Lower leg skin (tissue), 3 donors: Measurements from ENCODE around the gene LCE1D.

Experiments
- POLR2A ChIP-seq, 2 donors: fragments of 450-650 bp; IDR thresholded peaks; one replicate each; pipeline ENCODE4 v1.6.1; 2016 to 2017; ENCODE audit warnings: antibody characterized with exemption in 2 of 2, mild to moderate bottlenecking in 1 of 2, moderate library complexity in 1 of 2
- TF ChIP-seq, protein P1 (sequence below), 3 donors: fragments of 450-650 bp; IDR thresholded peaks; one replicate each; pipeline ENCODE4 v1.5.1; 2016; ENCODE audit warnings: antibody characterized with exemption in 3 of 3, mild to moderate bottlenecking in 3 of 3, moderate library complexity in 2 of 3

DNA sequence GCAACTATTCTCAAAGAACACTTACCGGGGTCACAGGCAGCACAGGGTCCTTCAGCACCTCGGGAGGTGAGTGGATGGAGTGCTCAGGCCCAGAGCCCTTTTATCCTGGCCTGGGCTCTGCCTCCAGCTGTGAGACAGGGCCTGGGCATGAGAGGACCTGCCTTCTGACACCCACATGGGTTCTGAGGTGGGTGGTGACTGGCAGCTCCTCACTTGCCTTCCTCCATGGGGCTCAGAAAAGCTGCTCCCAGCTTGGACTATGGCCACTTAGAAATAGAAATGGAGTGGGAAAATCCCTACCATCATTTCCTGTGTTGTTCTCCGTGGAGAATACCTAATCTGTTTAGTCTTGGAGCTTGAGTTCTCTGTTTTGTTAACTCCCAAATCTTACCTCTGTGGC, 10.1 kb downstream of the LCE1D start, which contains the start of gene LCE1C:
- TF ChIP-seq, protein P1, sequence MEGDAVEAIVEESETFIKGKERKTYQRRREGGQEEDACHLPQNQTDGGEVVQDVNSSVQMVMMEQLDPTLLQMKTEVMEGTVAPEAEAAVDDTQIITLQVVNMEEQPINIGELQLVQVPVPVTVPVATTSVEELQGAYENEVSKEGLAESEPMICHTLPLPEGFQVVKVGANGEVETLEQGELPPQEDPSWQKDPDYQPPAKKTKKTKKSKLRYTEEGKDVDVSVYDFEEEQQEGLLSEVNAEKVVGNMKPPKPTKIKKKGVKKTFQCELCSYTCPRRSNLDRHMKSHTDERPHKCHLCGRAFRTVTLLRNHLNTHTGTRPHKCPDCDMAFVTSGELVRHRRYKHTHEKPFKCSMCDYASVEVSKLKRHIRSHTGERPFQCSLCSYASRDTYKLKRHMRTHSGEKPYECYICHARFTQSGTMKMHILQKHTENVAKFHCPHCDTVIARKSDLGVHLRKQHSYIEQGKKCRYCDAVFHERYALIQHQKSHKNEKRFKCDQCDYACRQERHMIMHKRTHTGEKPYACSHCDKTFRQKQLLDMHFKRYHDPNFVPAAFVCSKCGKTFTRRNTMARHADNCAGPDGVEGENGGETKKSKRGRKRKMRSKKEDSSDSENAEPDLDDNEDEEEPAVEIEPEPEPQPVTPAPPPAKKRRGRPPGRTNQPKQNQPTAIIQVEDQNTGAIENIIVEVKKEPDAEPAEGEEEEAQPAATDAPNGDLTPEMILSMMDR (IDR thresholded peaks at IDR 0.05), result no peak
- no peak for TF ChIP-seq POLR2A (IDR thresholded peaks at IDR 0.05)
